Skeletal muscle tissue (tissue), 4 donors: ENCODE measurements around the gene NUDT5. TPM values are rescaled to one million over a fixed set of nuclear protein-coding genes. Genes with fewer than 3 reads are reported as not detected.
"Not testable (repeated sequence)": the region's sequence is repeated elsewhere in the genome, so short reads cannot be mapped to it uniquely, and the experiment has no call there.

ENCODE experiments used
- H3K27ac ChIP-seq: one replicate; pipeline ENCODE4 v1.7.0; 2013; ENCODE audit warnings: mild to moderate bottlenecking, low read depth, low read length, inconsistent platforms
- H3K27me3 ChIP-seq, 3 donors: one replicate each; pipeline ENCODE4 v1.7.0; 2013; ENCODE audit warnings: low read length in 3 of 3; ENCODE audit not compliant: control insufficient read depth in 3 of 3, insufficient read depth in 3 of 3
- H3K36me3 ChIP-seq, 3 donors: one replicate each; pipeline ENCODE4 v1.7.0; 2013; ENCODE audit warnings: low read length in 3 of 3; ENCODE audit not compliant: control insufficient read depth in 3 of 3, insufficient read depth in 3 of 3
- H3K4me1 ChIP-seq, 3 donors: one replicate each; pipeline ENCODE4 v1.7.0; 2013; ENCODE audit warnings: low read length in 3 of 3, mild to moderate bottlenecking in 3 of 3; ENCODE audit not compliant: control insufficient read depth in 3 of 3, insufficient read depth in 3 of 3
- H3K4me3 ChIP-seq, 3 donors: one replicate each; pipeline ENCODE4 v1.7.0; 2013; ENCODE audit warnings: low read length in 3 of 3
- H3K9ac ChIP-seq, 3 donors: one replicate each; pipeline ENCODE4 v1.7.0; 2013; ENCODE audit warnings: low read length in 3 of 3, mild to moderate bottlenecking in 3 of 3, moderate library complexity in 2 of 3, low read depth in 1 of 3
- H3K9me3 ChIP-seq, 3 donors: one replicate each; pipeline ENCODE4 v1.7.0; 2013; ENCODE audit warnings: low read length in 3 of 3; ENCODE audit not compliant: control insufficient read depth in 3 of 3
- total RNA-seq: library from RNA; depleted of rRNA; stranded (reverse); fragments of >200 nt; gene quantifications from one replicate; pipeline ENCODE4 v1.2.3, GENCODE V29; 2014
- donor health status: Osteomylitis.

The NUDT5 gene
- total RNA-seq, 1 donor from 2014 or later = 15.7 TPM

- no peak overlapping the region for H3K9ac ChIP-seq
- no peaks in the 10 kb centered on the region for H3K9me3 ChIP-seq
- H3K27me3 ChIP-seq = no peaks in the 10 kb centered on the region
- H3K27ac ChIP-seq = no peak overlapping the region
- H3K36me3 ChIP-seq = peaks cover 9 to 21% (median 12%) of the 10 kb centered on the region in 3 donors
- no peaks in the 10 kb centered on the region for H3K4me1 ChIP-seq
- no peak overlapping the region for H3K4me3 ChIP-seq
These were observed 33.2 kb upstream of the NUDT5 start for GRCh38 chr10:12228851-12229250.

- H3K4me3 ChIP-seq, H3K9me3 ChIP-seq, H3K27ac ChIP-seq, H3K9ac ChIP-seq, H3K4me1 ChIP-seq, H3K27me3 ChIP-seq: not testable (repeated sequence)
- H3K36me3 ChIP-seq = peaks cover 6 to 18% (median 11%) of the 10 kb centered on the region in 3 donors
These were observed 30.7 kb upstream of the NUDT5 start for GRCh38 chr10:12226438-12226837.

- no peaks in the 10 kb centered on the region for H3K4me1 ChIP-seq
- no peaks in the 10 kb centered on the region for H3K9me3 ChIP-seq
- no peak overlapping the region for H3K9ac ChIP-seq
- no peaks in the 10 kb centered on the region for H3K27me3 ChIP-seq
- no peak overlapping the region for H3K4me3 ChIP-seq
- H3K27ac ChIP-seq = no peak overlapping the region
- peaks cover 6 to 17% (median 14%) of the 10 kb centered on the region in 3 donors for H3K36me3 ChIP-seq
These were observed 29.8 kb upstream of the NUDT5 start for GRCh38 chr10:12225444-12225843.

GRCh38 chr10:12221323-12222298 lies 25.9 kb upstream of the NUDT5 start:
- no peaks in the 10 kb centered on the region for H3K4me1 ChIP-seq
- H3K9ac ChIP-seq = no peak overlapping the region
- H3K27me3 ChIP-seq = no peaks in the 10 kb centered on the region
- H3K9me3 ChIP-seq = no peaks in the 10 kb centered on the region
- H3K27ac ChIP-seq = no peak overlapping the region
- H3K36me3 ChIP-seq = peaks cover 15 to 17% (median 16%) of the 10 kb centered on the region in 3 donors
- H3K4me3 ChIP-seq = no peak overlapping the region

GRCh38 chr10:12218991-12219390 lies 23.3 kb upstream of the NUDT5 start:
- Histone ChIP-seq H3K27ac (no peak overlapping the region), H3K9ac (no peak overlapping the region), H3K9me3 (no peaks in the 10 kb centered on the region), H3K4me1 (peaks cover 0 to 5% (median 2%) of the 10 kb centered on the region in 3 donors), H3K27me3 (no peaks in the 10 kb centered on the region), H3K4me3 (no peak overlapping the region), H3K36me3 (peaks cover 13 to 17% (median 16%) of the 10 kb centered on the region in 3 donors)

- Histone ChIP-seq H3K27ac (peak overlapping the region; percentile 5), H3K4me3 (no peak overlapping the region), H3K4me1 (peaks cover 2 to 5% (median 3%) of the 10 kb centered on the region in 3 donors), H3K9me3 (no peaks in the 10 kb centered on the region), H3K36me3 (peaks cover 23 to 38% (median 24%) of the 10 kb centered on the region in 3 donors), H3K27me3 (no peaks in the 10 kb centered on the region), H3K9ac (no peak overlapping the region)
These were observed 19.1 kb upstream of the NUDT5 start for GRCh38 chr10:12214763-12215218.

- H3K9ac ChIP-seq = no peak overlapping the region
- H3K9me3 ChIP-seq = no peaks in the 10 kb centered on the region
- H3K4me3 ChIP-seq = no peak overlapping the region
- H3K4me1 ChIP-seq = peaks cover 2 to 5% (median 3%) of the 10 kb centered on the region in 3 donors
- peaks cover 24 to 38% (median 26%) of the 10 kb centered on the region in 3 donors for H3K36me3 ChIP-seq
- H3K27ac ChIP-seq = peak overlapping the region; percentile 5
- H3K27me3 ChIP-seq = no peaks in the 10 kb centered on the region
These were observed 18.4 kb upstream of the NUDT5 start for GRCh38 chr10:12214093-12214492.

- H3K9ac ChIP-seq = no peak overlapping the region
- peaks cover 21 to 34% (median 21%) of the 10 kb centered on the region in 3 donors for H3K36me3 ChIP-seq
- no peaks in the 10 kb centered on the region for H3K27me3 ChIP-seq
- H3K4me1 ChIP-seq = peaks cover 2 to 5% (median 3%) of the 10 kb centered on the region in 3 donors
- no peak overlapping the region for H3K4me3 ChIP-seq
- H3K27ac ChIP-seq = no peak overlapping the region
- no peaks in the 10 kb centered on the region for H3K9me3 ChIP-seq
These were observed 17.9 kb upstream of the NUDT5 start for GRCh38 chr10:12213621-12214020.

- Histone ChIP-seq H3K27me3 (no peaks in the 10 kb centered on the region), H3K4me3 (no peak overlapping the region), H3K27ac (no peak overlapping the region), H3K36me3 (peaks cover 20 to 34% (median 21%) of the 10 kb centered on the region in 3 donors), H3K9me3 (no peaks in the 10 kb centered on the region), H3K9ac (no peak overlapping the region), H3K4me1 (peaks cover 2 to 5% (median 3%) of the 10 kb centered on the region in 3 donors)
These were observed 16.8 kb upstream of the NUDT5 start for GRCh38 chr10:12212454-12212853.

GRCh38 chr10:12208460-12208859 lies 12.8 kb upstream of the NUDT5 start:
- Histone ChIP-seq H3K9me3 (no peaks in the 10 kb centered on the region), H3K9ac (no peak overlapping the region), H3K36me3 (peaks cover 17 to 30% (median 20%) of the 10 kb centered on the region in 3 donors), H3K27me3 (no peaks in the 10 kb centered on the region), H3K4me3 (no peak overlapping the region), H3K4me1 (no peaks in the 10 kb centered on the region), H3K27ac (no peak overlapping the region)
